Measurements from ENCODE around the gene PIGB. TPM values are rescaled to one million over a fixed set of nuclear protein-coding genes. Genes with fewer than 3 reads are reported as not detected.
A peak's percentile ranks its signal among the peaks of the same experiment; 100 is the strongest.

PIGB gene
- total RNA-seq, 1 experiment from 2014 or later: 5.2 TPM

GRCh38 chr15:55319537-55320237 is 665 bp downstream of the PIGB start:
- TF ChIP-seq GTF2I (CRISPR knock-in tag; conservative IDR thresholded peaks at IDR 0.05): peak; percentile 76; the same call in 1 of the 2 replicates
- TF ChIP-seq JAZF1 (CRISPR knock-in tag; IDR thresholded peaks at IDR 0.05): no peak
- DNase-seq (ENCODE audit: low spot score) (no peak), ATAC-seq (no peak)
- Mint-ChIP-seq H3K4me3 (peak overlapping the region; percentile 94), H3K36me3 (0 out of 2 replicates have a peak, but pooled peaks cover 3% of the 10 kb centered on the region), H3K4me1 (peaks cover 37% of the 10 kb centered on the region), H3K9me3 (no peaks in the 10 kb centered on the region), H3K27me3 (ENCODE audit: low read depth) (no peaks in the 10 kb centered on the region), H3K27ac (no peak overlapping the region)
- ChIA-PET CTCF (interaction anchor here (0.7 to 2.8 kb wide), 2 partner anchors 28 to 89 kb away, joined by 3 to 19 read pairs; partner anchors contain the start of genes CCPG1 and PIERCE2), POLR2A (interaction anchor here (0.6 to 1.5 kb wide), 5 partner anchors 24 to 207 kb away, joined by 3 to 5 read pairs (median 3); partner anchors contain the start of genes CCPG1, PIERCE2 and RSL24D1)

- H3K9me3 Mint-ChIP-seq: no peaks in the 10 kb centered on the region
- H3K4me1 Mint-ChIP-seq: peaks cover 32% of the 10 kb centered on the region
- no peak overlapping the region for H3K27ac Mint-ChIP-seq
- no peak for TF ChIP-seq PRDM15 (CRISPR knock-in tag; IDR thresholded peaks at IDR 0.05)
- TF ChIP-seq SP1 (CRISPR knock-in tag; conservative IDR thresholded peaks at IDR 0.05): no peak
- no peak for TF ChIP-seq IRF2 (CRISPR knock-in tag; IDR thresholded peaks at IDR 0.05; ENCODE audit: borderline replicate concordance, low read depth)
- TF ChIP-seq ETV6 (CRISPR knock-in tag; IDR thresholded peaks at IDR 0.05): no peak
- no peak for TF ChIP-seq TP53 (CRISPR knock-in tag; IDR thresholded peaks at IDR 0.05)
- no peaks in the 10 kb centered on the region for H3K27me3 Mint-ChIP-seq (ENCODE audit: low read depth)
- no peak for ATAC-seq
- 0 out of 2 replicates have a peak, but pooled peaks cover 3% of the 10 kb centered on the region for H3K36me3 Mint-ChIP-seq
- DNase-seq (ENCODE audit: low spot score): no peak
- CTCF ChIA-PET: interaction anchor here (2.8 kb wide), 1 partner anchor 88 kb away, joined by 19 read pairs; the partner anchor contains the start of genes CCPG1 and PIERCE2
- POLR2A ChIA-PET: interaction anchor here (1.5 kb wide), 1 partner anchor 88 kb away, joined by 5 read pairs; the partner anchor contains the start of genes CCPG1 and PIERCE2
- H3K4me3 Mint-ChIP-seq: peak overlapping the region; percentile 22; the same call in 1 of the 2 replicates
Measured at GRCh38 chr15:55320238-55320550, 1.2 kb downstream of the PIGB start.

GRCh38 chr15:55320963-55321362 is 1.9 kb downstream of the PIGB start:
- CTCF ChIA-PET: no interaction called here
- POLR2A ChIA-PET: no interaction called here
- ATAC-seq: no peak
- no peak for DNase-seq (ENCODE audit: low spot score)
- no peak overlapping the region for H3K4me3 Mint-ChIP-seq
- no peaks in the 10 kb centered on the region for H3K9me3 Mint-ChIP-seq
- no peak overlapping the region for H3K27ac Mint-ChIP-seq
- H3K36me3 Mint-ChIP-seq: 0 out of 2 replicates have a peak, but pooled peaks cover 3% of the 10 kb centered on the region
- H3K27me3 Mint-ChIP-seq (ENCODE audit: low read depth): no peaks in the 10 kb centered on the region
- TF ChIP-seq AR (CRISPR knock-in tag; IDR thresholded peaks at IDR 0.05): no peak
- TF ChIP-seq ETV6 (CRISPR knock-in tag; IDR thresholded peaks at IDR 0.05): no peak
- peaks cover 27% of the 10 kb centered on the region for H3K4me1 Mint-ChIP-seq

- ATAC-seq: no peak
Measured at GRCh38 chr15:55322467-55322866, 3.4 kb downstream of the PIGB start.

More at GRCh38 chr15:55322467-55322866, 3.4 kb downstream of the PIGB start:
- Mint-ChIP-seq H3K36me3 (no peaks in the 10 kb centered on the region), H3K9me3 (no peaks in the 10 kb centered on the region), H3K27me3 (ENCODE audit: low read depth) (no peaks in the 10 kb centered on the region), H3K4me1 (peaks cover 27% of the 10 kb centered on the region), H3K27ac (peak overlapping the region; percentile 91), H3K4me3 (no peak overlapping the region)
- DNase-seq (ENCODE audit: low spot score): no peak
- CTCF ChIA-PET: interaction anchor here (0.8 kb wide), 1 partner anchor 113 kb away, joined by 3 read pairs; no protein-coding TSS in a partner anchor
- POLR2A ChIA-PET: interaction anchor here (0.6 kb wide), 1 partner anchor 143 kb away, joined by 3 read pairs; no protein-coding TSS in a partner anchor
- TF ChIP-seq NR2C2 (CRISPR knock-in tag; IDR thresholded peaks at IDR 0.05) (no peak), MAX (CRISPR knock-in tag; IDR thresholded peaks at IDR 0.05) (no peak), SP1 (CRISPR knock-in tag; conservative IDR thresholded peaks at IDR 0.05) (no peak), ZNF425 (CRISPR knock-in tag; conservative IDR thresholded peaks at IDR 0.05) (no peak), NFYB (CRISPR knock-in tag; conservative IDR thresholded peaks at IDR 0.05; ENCODE audit: low read depth) (no peak), TCF7 (CRISPR knock-in tag; IDR thresholded peaks at IDR 0.05; ENCODE audit: low read depth) (no peak), FOXK1 (CRISPR knock-in tag; IDR thresholded peaks at IDR 0.05) (no peak), KAT7 (CRISPR knock-in tag; IDR thresholded peaks at IDR 0.05; ENCODE audit: borderline replicate concordance) (no peak), SMAD4 (CRISPR knock-in tag; IDR thresholded peaks at IDR 0.05) (no peak), TEAD4 (CRISPR knock-in tag; IDR thresholded peaks at IDR 0.05) (no peak)

Measured in WTC11 (cell line).